ENCODE measurements around the gene DDC.

The DDC gene

GRCh38 chr7:50409856-50410745 is 155.1 kb downstream of the DDC start:
- no peak for DNase-seq
